Measurements from ENCODE around the gene MBNL1.
A peak's percentile ranks its signal among the peaks of the same experiment; 100 is the strongest.

Gene MBNL1

DNA sequence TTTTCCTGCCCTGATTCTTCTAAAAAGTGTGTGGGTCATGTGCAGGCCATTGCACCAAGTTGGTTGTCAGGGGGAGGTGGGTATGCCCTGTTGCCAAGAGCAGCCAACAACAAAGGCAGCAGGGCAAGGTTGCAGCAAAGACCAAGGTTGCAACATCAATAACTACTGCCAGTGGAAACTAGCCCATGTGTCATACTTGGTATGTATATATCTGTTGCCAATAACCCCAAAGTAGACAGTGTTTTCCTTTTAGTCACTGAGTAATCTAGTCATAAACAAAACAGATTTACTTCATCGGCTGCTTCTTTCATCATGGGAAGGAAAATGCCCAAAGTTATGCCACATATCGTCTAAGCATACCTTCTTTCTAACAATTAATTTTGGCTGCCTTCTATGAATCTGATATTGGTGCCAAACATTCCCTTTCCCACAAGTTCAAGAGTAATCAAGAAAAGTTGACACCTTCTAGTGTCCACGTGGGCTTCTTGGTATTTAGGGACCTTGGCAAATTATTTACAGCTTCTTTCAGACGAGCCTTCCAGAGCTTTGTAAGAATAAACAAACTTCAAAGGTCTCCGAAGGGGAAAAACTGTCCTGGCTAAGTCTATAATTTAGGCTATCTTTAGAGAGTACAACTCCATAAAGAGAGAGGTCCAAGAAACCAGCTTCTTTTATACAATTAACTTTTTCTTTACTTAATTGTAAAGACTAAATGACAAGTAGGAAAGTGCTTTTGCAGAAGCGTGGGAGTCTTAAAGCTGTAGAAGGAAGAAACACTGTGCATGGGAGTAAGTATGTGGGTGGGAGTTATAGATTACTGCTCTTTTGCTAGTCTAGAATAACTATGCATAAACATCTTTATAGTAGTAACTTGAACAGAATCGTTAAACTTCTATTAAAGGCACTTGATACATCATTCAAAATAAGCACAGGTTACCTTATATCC is 10.0 kb upstream of the MBNL1 start:
- ATAC-seq (replicated peaks): peak; percentile 49 to 62
- peaks cover 14 to 23% of the 10 kb centered on the region in 2 donors for H3K36me3 Mint-ChIP-seq
- no peaks in the 10 kb centered on the region for H3K27me3 Mint-ChIP-seq
- peaks cover 35 to 82% of the 10 kb centered on the region in 2 donors for H3K4me1 Mint-ChIP-seq
- H3K9me3 Mint-ChIP-seq: peaks cover 0 to 2% of the 10 kb centered on the region in 2 donors
- peak overlapping the region; percentile 48 to 50 for H3K4me3 Mint-ChIP-seq
- peak overlapping the region; percentile 51 for H3K27ac Mint-ChIP-seq
- no peak for DNase-seq

DNA sequence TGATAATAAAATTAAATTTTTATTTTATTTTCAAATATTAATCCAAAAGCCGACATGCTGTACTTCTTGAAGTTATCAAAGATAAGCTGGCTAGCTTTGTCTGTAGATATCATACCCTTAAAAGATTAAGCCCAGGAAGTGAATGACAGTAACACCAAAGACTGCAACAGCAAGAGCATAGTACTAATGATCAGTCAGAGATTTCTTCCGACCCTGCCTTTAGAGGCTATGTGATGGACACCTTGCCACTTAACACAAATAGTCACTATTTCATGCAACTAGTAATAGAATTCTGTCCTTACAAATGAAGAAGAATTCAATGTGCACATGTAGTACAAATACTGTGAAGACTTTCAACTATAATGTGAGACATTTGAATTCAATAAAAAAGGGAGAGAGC is 9.3 kb upstream of the MBNL1 start:
- peaks cover 0 to 2% of the 10 kb centered on the region in 2 donors for H3K9me3 Mint-ChIP-seq
- ATAC-seq (replicated peaks) (no peak), DNase-seq (no peak)
- H3K27me3 Mint-ChIP-seq: no peaks in the 10 kb centered on the region
- no peak overlapping the region for H3K27ac Mint-ChIP-seq
- H3K4me3 Mint-ChIP-seq: no peak overlapping the region
- H3K36me3 Mint-ChIP-seq: peaks cover 16 to 26% of the 10 kb centered on the region in 2 donors
- H3K4me1 Mint-ChIP-seq: peaks cover 35 to 82% of the 10 kb centered on the region in 2 donors

DNA sequence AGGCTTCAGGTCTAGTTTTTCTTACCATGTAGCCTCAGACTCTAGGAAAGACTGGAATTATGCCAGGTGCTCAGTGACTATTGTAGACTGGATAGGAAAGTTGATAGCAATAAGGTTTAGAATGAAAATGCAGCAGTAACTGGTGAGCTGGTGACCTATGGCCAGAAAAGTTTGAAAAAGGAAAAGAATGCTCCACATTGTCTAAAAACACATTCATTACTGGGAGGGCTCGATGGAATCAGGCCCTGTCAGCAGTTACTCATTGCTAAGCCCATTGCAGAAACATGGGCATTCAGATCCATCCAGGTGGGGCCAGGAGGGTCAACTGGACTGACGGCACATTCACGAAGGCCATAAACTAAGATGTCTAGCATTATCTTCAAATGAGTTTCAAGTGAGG is 8.7 kb upstream of the MBNL1 start:
- H3K36me3 Mint-ChIP-seq: peaks cover 16 to 26% of the 10 kb centered on the region in 2 donors
- ATAC-seq (replicated peaks) (no peak), DNase-seq (no peak)
- H3K4me1 Mint-ChIP-seq: peaks cover 35 to 80% of the 10 kb centered on the region in 2 donors
- H3K27me3 Mint-ChIP-seq: no peaks in the 10 kb centered on the region
- no peak overlapping the region for H3K4me3 Mint-ChIP-seq
- peaks cover 0 to 2% of the 10 kb centered on the region in 2 donors for H3K9me3 Mint-ChIP-seq
- H3K27ac Mint-ChIP-seq: no peak overlapping the region

DNA sequence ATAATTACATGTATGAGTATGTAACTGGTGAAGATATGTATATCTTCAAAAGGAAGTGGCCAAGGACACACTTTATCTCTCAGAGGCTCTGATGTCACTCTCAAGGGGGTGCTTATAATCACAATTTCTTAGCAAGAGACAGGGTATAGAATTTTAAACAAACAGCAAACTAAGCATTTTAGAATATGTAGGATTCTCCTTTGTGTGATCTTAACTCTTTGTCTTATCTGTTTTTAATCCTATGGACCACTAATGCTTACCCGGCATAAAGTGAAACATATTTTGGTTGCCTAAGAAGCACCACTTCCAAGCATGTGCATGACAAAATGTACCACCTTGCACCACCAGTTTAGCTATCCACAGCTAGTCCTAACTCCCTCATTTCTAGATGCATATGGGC is 8.2 kb upstream of the MBNL1 start:
- H3K27ac Mint-ChIP-seq: no peak overlapping the region
- peaks cover 0 to 2% of the 10 kb centered on the region in 2 donors for H3K9me3 Mint-ChIP-seq
- DNase-seq (no peak), ATAC-seq (replicated peaks) (no peak)
- peaks cover 35 to 75% of the 10 kb centered on the region in 2 donors for H3K4me1 Mint-ChIP-seq
- no peaks in the 10 kb centered on the region for H3K27me3 Mint-ChIP-seq
- H3K4me3 Mint-ChIP-seq: no peak overlapping the region
- peaks cover 13 to 26% of the 10 kb centered on the region in 2 donors for H3K36me3 Mint-ChIP-seq

DNA sequence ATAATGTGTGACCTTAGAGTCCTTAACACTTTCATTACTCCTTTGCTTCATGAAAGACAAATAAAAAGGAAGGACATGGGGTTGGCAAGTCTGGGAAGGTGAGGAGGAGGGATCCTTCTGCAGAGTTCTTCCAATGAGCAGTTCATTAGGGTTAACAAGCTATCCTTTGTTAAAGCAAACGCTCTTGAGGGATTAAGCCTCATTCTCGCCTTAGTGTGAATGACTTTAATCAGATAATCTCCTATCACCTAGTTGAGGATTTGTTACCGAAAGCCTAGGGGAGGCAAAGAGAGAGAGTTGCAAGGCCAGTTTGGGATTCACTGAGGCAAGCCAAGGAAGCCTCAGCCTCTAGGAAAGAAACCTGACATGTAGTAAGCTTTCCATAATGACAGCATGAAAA is 7.4 kb upstream of the MBNL1 start:
- Mint-ChIP-seq H3K4me3 (no peak overlapping the region), H3K27ac (no peak overlapping the region), H3K4me1 (peaks cover 34 to 70% of the 10 kb centered on the region in 2 donors)

DNA sequence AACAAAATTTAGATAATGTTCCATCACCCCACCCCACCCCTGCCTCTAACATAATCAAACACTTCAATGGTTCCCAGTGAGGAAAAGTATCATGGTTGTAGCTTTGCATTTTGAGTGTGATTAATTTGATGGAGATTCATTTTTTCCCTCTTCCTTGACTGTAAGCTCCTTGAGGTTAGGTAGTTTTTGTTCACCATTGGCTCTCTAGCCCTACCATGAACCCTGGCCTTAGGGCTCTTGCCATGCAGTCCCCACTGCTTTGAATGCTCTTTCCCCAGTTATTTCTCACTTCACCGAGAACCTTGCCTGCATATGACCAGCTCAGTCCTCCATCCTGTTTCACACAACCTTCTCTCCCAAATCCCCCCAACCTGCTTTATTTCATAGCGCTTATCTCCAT is 5.0 kb upstream of the MBNL1 start:
- no peak for ATAC-seq (replicated peaks)
- peaks cover 0 to 2% of the 10 kb centered on the region in 2 donors for H3K9me3 Mint-ChIP-seq
- no peaks in the 10 kb centered on the region for H3K27me3 Mint-ChIP-seq
- H3K36me3 Mint-ChIP-seq: peaks cover 13 to 29% of the 10 kb centered on the region in 2 donors
- H3K27ac Mint-ChIP-seq: peak overlapping the region; percentile 45
- no peak for DNase-seq
- H3K4me3 Mint-ChIP-seq: no peak overlapping the region
- peaks cover 38 to 66% of the 10 kb centered on the region in 2 donors for H3K4me1 Mint-ChIP-seq

More for the DNA sequence above, 7.4 kb upstream of the MBNL1 start:
- H3K27me3 Mint-ChIP-seq: no peaks in the 10 kb centered on the region
- peaks cover 10 to 22% of the 10 kb centered on the region in 2 donors for H3K36me3 Mint-ChIP-seq
- DNase-seq: no peak
- ATAC-seq (replicated peaks): no peak
- H3K9me3 Mint-ChIP-seq: peaks cover 0 to 2% of the 10 kb centered on the region in 2 donors

DNA sequence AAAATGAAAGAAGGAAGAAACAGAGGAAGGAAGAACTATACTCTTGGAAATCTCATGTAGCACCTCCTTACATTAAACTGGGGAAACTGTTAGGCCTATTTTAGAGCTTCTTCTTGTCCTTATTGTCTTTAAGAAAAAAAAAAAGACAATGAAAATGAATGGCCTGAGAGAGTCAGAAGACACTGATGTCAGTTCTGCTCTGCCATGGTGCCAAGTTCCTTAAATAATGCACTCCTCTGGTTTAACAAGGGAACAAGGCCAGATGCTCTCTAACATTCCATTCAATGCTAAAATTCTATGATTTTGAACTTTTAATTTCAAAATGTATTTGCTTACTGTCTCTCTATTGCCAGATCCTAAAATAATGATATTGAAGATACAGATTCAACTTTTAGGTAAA is 4.4 kb upstream of the MBNL1 start:
- H3K27ac Mint-ChIP-seq: no peak overlapping the region
- peaks cover 19 to 34% of the 10 kb centered on the region in 2 donors for H3K36me3 Mint-ChIP-seq
- H3K4me1 Mint-ChIP-seq: peaks cover 35 to 60% of the 10 kb centered on the region in 2 donors
- H3K27me3 Mint-ChIP-seq: no peaks in the 10 kb centered on the region
- peaks cover 0 to 2% of the 10 kb centered on the region in 2 donors for H3K9me3 Mint-ChIP-seq
- no peak for DNase-seq
- no peak overlapping the region for H3K4me3 Mint-ChIP-seq
- no peak for ATAC-seq (replicated peaks)

DNA sequence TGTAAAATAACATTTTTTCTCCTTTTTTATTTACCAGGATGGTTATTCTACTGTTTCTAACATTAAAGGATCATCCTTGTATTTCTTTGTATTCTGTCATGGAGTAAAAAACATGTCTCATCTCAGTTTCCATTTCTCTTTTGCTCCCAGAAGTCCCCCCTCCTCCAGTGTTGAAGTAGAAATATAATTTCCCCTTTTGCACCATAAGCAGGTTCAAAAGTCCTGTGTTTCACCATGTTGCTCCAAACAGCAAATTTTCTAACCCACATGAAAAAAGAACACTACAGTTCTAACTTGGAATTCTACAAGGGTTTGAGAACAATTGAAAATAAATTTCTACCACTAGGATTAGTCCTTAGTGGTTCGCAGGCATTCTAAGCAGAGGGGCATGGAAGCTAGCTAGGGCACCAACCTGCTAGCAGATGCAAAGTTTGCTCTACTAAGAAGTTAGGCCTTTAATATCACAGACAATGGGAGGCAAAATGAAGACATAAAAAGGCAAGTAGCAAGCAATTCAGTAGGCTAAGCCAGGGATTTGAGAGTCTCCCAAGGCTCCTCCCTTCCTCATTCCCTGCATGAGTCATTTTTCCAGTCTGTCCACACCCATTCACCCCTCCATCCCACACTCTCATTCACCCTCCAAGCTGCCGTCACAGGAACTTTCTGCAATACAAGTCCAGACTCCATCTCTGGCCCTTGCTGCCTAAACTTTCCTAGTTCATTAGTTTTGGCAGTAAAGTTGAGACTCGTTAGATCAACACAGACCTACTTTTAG is 2.3 kb upstream of the MBNL1 start:
- Mint-ChIP-seq H3K9me3 (peaks cover 0 to 2% of the 10 kb centered on the region in 2 donors), H3K4me1 (peaks cover 27 to 48% of the 10 kb centered on the region in 2 donors), H3K36me3 (peaks cover 38 to 49% of the 10 kb centered on the region in 2 donors), H3K4me3 (peak overlapping the region; percentile 86 to 92), H3K27ac (no peak overlapping the region), H3K27me3 (no peaks in the 10 kb centered on the region)
- no peak for DNase-seq
- ATAC-seq (replicated peaks): no peak

DNA sequence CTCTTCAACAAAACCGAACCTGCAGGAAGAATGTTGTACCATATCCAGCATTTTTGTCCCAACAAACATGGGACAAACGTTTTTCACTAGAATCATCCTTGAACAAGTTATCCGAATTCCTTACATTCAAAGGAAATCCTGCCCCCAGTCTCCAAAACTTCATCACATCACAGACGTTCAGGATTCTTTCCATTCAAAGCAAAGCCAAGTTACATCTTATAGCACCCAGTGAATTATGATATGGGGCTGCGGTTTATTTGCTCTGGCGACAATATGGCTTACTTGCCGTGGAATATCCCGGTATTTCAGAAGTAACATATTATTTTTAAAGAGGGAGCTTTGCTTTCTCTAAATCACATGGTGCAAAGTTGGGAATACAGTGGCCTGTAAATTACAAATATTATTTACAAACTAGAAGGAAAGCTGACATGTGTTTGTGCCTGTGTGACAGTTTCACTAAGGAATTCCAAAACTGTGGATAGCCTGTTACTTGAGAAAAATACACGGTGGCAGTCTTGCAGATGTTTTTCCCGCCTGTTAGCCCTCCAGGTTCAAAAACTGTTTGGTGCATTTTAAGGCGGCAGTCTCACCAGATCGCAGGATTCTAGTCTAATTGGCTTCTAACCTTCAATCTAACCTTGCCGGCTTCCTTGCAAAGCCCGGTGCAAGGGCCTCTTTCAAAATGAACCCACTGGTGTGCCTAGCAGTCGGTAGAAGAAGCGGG is 736 bp upstream of the MBNL1 start:
- peak overlapping the region; percentile 86 to 92 for H3K4me3 Mint-ChIP-seq
- no peaks in the 10 kb centered on the region for H3K9me3 Mint-ChIP-seq
- peaks cover 34 to 52% of the 10 kb centered on the region in 2 donors for H3K4me1 Mint-ChIP-seq
- no peak for ATAC-seq (replicated peaks)
- no peak for DNase-seq
- peaks cover 40 to 53% of the 10 kb centered on the region in 2 donors for H3K36me3 Mint-ChIP-seq
- H3K27ac Mint-ChIP-seq: peak overlapping the region; percentile 97
- H3K27me3 Mint-ChIP-seq: no peaks in the 10 kb centered on the region

DNA sequence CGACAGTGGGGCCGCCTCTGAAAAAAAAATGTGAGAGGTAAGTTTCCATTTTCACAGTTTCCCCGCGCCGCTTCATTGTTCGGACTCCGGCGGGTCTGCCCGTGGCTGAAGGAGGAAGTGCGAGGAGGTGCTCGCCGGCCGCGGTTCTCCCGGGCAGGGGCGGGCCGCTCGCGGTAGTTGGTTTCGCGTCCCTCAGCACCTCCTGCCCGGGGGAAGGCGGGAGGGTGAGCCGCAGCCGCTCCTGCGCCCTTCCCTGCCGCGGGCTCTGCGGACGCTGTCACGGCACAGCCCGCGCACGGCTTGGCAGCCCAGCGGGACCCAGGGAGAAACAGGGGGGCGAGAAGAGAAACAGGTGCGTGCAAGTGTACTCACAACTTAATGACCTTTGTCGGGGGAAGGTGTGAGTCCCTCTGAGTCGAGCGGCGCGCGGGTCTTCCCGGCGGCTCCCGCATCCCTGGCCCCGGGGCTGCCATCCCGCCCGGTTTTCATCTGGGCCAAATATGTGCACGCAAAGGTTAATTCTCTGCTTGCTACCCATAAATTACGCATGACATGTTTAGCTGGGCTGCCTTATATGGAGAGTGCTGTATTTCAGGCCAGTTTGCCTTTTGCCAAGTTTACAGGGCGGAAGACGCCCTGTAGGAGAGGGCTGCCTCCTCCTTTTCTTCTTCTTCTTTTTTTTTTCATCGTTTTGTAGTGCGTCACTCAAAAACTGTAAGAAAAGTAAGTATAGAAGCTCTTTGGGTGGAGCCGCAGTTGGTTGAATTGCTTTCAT is 514 bp downstream of the MBNL1 start:
- peaks cover 38 to 45% of the 10 kb centered on the region in 2 donors for H3K36me3 Mint-ChIP-seq
- peak; percentile 25 for DNase-seq
- no peaks in the 10 kb centered on the region for H3K27me3 Mint-ChIP-seq
- peak overlapping the region; percentile 97 for H3K27ac Mint-ChIP-seq
- peak; percentile 71 to 74 for ATAC-seq (replicated peaks)
- peak overlapping the region; percentile 86 to 92 for H3K4me3 Mint-ChIP-seq
- H3K9me3 Mint-ChIP-seq: no peaks in the 10 kb centered on the region
- peaks cover 27 to 47% of the 10 kb centered on the region in 2 donors for H3K4me1 Mint-ChIP-seq

DNA sequence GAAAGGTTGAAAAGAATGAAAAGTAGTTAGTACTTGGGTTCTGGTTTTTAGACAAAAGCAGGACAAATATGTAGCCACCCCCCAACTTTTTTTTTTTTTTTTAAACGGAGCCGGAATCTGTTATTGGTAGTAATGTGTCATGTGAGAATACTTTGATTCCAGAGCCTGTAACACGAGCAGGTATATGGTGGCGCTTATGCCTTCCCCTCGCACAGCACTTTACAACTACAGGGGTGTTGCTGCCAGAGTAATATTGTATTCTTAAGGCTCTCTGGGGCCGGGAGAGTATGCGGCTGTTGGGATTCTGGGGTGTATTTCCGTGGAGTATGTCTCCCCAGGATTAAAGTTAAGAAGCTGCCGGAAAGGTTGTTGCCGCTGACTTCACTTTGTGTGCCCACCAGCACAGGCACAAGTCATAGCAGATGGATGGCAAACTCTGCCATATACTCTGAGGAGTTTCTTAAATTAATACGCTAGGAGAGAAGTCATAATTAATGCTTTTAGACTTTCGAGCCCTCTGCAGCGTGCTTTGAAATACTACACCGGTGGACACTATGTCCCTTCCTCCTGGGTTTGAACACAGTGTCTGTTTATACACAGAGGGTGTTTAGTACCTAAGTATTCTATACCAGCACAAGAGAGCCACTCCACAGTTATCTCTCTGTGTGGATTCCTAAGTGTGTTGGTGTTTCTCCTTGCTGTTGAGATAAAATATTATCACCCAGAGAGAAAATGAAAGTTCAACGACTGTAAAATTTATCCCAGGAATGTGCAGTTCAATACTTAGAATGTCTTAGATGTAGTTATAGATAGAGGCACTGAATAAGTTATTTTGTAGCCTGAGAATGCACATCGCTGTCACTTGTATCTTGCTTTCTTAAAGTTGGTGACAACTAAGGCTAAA is 1.4 kb downstream of the MBNL1 start:
- peak overlapping the region; percentile 97 for H3K27ac Mint-ChIP-seq
- DNase-seq (no peak), ATAC-seq (replicated peaks) (peak; percentile 27 to 30)
- H3K4me3 Mint-ChIP-seq: peak overlapping the region; percentile 86 to 92
- H3K9me3 Mint-ChIP-seq: no peaks in the 10 kb centered on the region
- no peaks in the 10 kb centered on the region for H3K27me3 Mint-ChIP-seq
- H3K4me1 Mint-ChIP-seq: peaks cover 29 to 49% of the 10 kb centered on the region in 2 donors
- peaks cover 38 to 48% of the 10 kb centered on the region in 2 donors for H3K36me3 Mint-ChIP-seq

DNA sequence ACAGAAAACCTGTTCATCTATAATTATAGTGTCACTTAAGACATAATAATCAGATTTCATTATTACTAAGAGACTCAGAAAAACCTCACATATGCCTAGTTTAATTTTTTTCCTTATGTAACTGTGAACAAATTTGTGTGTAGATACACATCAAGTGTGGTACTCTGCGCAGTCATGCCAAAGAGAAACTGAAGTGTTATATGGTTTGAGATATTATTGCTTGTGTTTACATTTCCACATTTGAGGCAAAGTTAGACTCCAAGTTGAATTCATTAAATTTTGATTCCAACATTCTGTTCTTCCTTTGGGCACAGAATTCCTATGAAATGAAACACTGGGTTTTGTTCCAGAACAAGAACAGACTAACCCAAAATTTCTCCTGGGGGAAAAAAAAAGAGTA is 2.2 kb downstream of the MBNL1 start:
- no peak for DNase-seq
- H3K4me3 Mint-ChIP-seq: peak overlapping the region; percentile 86 to 92

More for the DNA sequence above, 2.2 kb downstream of the MBNL1 start:
- Mint-ChIP-seq H3K27ac (peak overlapping the region; percentile 97), H3K4me1 (peaks cover 30 to 54% of the 10 kb centered on the region in 2 donors), H3K9me3 (no peaks in the 10 kb centered on the region), H3K36me3 (peaks cover 38 to 51% of the 10 kb centered on the region in 2 donors), H3K27me3 (no peaks in the 10 kb centered on the region)
- no peak for ATAC-seq (replicated peaks)
